ENCODE measurements around the gene RPL29. TPM values are rescaled to one million over a fixed set of nuclear protein-coding genes. Genes with fewer than 3 reads are reported as not detected.

Gene RPL29
- total RNA-seq, 1 experiment from 2014 or later = 609 TPM

DNA sequence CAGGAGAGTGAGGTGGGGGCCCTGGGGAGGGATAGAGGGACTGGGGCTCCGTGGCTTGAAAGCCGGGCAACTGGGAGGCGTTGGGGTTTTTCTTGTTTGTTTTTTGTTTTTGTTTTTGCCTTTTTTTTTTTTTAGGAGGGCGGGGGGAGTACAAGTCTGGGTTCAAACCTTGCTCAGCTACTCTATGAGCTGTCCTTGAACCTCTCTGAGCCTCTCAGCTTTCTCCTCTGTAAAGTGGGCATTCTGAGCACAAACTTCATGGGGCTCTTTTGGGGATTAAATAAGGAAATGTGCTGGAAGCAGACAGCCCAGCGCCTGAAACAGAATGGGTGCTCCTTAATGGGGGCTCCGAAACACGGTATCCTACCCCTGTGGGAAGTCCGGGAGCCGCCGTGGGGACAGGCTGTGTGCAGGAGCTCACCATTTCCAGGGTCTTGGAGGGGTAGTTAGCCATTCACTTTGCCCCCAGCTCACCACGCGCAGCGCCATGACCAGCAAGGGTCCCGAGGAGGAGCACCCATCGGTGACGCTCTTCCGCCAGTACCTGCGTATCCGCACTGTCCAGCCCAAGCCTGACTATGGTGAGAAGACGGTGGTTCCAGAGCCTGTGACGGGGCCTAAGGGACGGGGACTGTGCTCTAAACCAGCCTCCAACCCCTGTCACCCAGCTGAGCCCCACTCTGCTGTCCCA lies 12.0 kb downstream of the RPL29 start:
- DNase-seq (ENCODE audit: low spot score) = no peak

DNA sequence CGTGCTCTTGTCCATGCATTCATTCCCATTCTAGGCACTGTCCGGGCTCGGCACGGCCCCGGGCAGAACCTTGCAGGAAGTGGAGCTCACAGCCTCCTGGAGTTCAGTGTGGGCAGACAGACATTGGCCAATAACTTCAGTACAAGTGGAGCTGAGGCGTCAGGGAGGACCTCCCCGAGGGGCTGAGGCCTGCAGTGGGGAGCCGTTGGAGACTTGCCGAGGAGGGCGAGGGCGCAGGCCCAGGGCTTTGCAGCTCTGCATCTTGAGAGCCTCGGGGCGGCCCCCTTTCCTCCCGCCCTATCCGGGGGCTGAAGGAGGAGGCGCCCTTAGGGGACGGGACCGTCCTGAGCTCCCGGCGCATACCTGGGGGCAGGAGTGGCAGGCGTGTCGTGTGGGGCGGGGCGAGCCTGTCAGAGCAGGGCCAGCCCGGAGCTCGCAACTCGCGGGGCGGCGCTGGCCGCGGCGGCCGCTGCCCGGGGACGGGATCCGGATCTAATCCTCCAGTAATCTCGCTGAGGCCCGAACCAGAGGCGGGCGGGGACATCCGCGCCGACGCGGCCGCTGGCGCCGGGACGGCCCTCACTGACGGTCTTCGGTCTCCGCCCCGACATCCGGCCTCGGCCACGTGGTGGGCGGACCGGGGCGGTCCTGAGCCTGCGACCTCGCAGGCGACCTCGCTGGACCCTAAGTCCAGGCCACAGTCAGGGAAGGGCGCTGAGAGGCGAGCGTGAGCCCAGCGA lies 12.7 kb downstream of the RPL29 start, which contains the start of gene ACY1:
Gene ACY1 (plus strand): TSS at position 698 of the 740 bp plus-strand sequence. CDS start 530 bp downstream, outside the sequence.
- DNase-seq (ENCODE audit: low spot score) = peak; percentile 87

DNA sequence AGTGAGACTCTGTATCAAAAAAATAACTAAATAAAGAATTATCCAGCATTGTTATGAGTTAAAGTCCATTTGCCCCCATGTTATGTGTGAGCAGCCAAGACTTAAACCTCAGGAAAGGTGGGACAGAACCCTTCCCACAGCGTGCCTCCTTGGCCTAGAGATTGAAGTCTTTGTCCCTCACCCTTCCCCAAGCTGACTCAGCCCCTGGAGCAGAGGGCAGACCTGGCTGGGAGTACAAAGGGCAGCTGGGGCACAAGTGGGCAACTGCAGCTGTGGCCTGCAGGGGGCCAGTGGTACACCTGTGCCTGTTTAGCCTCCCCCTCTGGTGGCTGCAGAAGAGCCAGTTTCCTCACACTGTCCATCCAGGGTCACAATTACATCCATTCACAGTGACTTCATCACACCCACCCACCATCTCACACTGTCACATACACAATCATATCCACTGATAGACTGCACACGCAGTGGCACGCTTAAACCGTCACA lies 13.3 kb downstream of the RPL29 start:
- DNase-seq (ENCODE audit: low spot score) = peak; percentile 86

DNA sequence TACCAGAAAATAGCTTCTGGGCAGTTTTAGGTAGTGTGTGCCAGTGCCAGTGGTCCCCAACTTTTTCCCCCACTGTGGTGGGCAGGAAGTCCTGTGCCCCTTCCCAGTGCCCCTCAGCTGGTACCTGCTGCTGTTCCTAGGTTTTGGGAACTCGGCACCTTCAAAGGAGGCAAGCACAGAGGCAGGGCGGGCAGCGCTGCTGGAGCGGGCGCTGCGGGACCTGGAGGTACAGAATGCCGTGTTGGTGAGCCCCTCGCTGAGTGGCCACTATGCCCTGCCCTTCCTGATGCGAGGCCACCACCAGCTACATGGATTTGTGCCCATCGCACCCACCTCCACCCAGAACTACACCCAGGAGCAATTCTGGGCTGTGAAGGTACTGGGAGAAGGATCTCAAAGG lies 15.4 kb downstream of the RPL29 start:
- DNase-seq (ENCODE audit: low spot score) = no peak

DNA sequence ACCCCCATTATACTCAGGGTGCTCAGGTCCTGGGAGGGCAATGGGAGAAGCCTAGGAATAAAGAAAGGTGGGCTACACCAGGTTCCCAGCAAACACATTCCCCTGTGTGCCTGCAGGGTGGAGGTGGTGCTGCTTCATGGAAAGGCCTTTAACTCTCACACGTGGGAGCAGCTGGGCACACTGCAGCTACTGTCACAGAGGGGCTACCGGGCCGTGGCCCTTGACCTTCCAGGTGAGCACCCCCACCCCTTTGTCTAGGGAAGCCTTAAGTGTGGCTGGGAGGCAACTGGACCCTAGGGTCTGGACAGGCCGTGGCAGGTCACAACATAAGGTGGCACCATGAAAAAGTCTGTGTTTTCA lies 17.6 kb downstream of the RPL29 start:
- no peak for DNase-seq (ENCODE audit: low spot score)

DNA sequence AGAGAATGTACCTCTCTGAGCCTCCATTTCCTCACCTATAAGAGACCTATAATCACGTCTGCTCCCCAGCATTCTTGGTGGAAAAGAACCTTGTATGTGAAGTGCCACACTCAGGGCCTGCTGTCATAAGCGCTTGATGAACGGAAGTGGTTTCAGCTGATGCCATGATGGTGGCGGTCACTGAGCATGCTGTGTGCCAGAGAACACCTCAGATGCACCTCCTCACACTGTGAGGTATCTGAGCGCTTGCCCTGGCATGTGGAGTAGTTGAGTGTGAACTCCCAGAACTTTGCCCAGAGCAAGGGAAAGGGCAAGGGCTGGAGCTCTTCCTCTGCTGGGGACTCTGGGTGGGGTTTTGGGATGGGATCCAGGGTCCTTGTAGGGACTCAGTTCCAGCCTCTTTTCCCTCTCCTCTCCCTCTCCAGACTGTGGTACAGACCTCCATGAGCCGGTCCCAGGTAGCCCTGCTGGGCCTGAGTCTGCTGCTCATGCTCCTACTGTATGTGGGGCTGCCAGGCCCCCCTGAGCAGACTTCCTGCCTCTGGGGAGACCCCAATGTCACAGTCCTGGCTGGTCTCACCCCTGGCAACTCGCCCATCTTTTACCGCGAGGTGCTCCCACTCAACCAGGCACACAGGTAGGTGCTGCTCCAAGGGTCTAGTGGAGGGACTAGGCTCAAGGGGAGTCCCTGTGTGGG lies 18.1 kb downstream of the RPL29 start:
- DNase-seq (ENCODE audit: low spot score) = no peak

DNA sequence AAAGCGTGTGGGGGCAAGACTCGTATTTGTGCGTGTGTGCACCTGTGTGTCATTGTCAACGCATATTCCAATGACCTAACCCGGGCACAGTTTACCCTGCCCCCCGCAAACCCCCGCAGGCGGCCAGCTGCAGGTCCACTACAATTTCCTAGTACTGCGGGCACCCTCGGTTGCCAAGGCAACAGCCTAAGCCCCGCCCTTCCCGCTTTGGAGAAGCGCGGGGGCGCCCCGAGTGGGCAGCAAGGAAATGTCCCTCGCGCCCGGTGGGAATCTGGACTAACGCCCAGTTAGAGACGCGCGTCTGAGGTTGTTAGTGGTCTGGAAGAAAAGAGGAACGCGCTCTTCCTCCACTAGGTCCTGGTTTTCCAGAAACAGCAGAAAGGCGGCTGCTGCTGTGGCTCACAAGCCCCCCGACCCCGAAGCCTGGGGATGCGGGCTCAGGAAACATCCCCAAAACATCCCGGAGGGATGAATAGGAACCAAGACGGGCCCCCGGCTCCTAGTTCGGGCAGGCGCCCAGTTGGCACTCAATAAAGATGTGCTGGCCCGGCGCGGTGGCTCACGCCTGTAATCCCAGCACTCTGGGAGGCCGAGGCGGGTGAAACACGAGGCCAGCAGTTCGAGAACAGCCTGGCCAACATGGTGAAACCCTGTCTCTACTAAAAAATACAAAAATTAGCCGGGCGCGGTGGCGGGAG lies 19.7 kb downstream of the RPL29 start:
- DNase-seq (ENCODE audit: low spot score) = no peak

DNA sequence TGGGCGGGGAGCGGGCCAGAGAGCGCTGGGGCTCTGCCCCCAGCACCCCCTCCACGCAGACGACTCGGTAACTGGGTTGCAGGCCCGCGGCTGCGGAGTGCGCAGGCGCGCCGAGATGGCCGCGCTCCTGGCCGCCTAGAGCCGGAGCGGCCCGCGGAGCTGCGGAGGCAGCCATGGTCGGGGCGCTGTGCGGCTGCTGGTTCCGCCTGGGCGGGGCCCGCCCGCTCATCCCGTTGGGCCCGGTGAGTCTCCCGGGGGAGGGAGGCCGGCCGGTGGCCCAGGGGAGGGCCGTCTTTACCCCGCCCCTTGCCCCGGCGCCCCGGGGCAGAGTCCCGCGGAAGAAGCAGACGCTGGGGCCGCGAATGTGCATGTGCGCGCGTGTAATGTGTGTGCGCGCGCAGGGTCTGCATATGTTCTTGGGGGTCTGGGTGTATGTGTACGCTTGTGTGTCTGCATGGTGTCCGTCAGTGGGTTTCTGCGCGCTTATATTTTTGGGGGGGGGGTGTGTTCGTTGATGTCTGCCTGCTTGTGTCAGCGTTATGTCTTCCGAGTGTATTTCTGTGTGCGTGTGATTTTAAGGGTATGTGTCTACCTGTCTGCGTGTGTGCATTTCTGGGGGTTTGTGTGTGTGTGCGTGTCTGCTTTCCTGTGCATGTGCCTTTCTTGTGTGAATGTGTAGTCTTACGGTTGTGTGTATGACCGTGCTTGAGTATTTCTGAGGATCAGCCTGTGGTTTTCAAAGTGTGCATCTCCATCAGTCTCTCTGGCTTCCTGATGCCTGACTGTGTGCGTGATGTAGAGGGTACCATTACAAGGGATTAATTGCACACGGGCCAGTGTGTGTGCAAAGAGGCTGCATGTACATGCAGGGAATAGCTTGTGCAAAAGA lies 20.5 kb downstream of the RPL29 start, which contains the start of gene ABHD14A:
Gene ABHD14A (plus strand): TSS at position 102 of the 889 bp plus-strand sequence. CDS start 72 bp downstream, at position 174.
- peak; percentile 41 for DNase-seq (ENCODE audit: low spot score)

DNA sequence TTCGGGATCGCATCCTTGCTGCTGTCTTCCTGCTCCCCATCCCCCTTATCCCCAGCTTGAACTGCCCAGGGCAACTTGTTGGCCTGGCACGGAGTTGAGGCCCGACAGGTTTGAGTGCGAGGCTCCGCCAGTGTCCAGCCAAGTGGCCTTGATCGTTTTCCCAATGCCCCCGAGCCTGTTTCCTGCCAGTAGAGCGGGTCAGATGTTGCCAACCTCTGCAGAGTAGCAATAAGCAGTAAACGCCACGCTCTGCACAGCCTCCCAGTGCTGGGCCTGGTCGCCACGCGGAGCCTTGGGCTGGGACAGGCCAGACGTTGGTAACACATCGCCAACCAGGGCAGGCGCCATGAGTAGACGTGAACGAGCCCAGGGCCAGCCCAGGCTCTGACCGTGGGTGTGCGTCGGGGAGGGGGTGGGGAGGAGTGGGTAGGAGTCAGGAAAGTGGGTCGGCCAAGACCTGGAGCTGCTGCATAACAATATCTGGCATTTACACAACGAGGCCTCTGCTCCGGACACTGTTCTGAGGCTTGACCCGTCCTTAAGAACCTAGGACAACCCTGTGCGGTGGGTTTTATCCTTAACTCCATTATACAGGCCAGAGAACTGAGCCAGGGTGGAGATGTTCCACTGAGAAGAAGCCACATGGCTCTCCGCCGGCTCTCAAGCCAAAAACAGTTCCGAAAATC lies 21.3 kb downstream of the RPL29 start:
- DNase-seq (ENCODE audit: low spot score) = no peak

DNA sequence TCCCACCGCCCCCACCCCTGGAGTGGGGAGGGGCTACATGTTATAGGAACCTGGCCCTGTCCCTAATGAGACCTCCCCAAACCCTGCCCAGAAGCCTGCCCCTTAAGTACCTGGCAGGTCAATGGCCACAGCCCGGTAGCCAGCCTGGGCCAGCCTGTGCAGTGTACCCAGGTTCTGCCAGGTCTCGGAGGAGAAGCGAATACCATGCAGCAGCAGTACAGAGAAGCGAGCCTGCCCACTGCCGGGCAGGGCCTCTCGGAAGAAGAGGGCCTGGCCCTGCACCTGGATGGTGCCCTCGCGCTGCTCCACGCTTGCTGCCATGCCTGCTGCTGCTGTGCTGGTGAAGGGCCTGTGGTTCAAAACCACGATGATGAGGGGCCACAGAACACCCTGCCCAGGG lies 24.3 kb downstream of the RPL29 start:
- DNase-seq (ENCODE audit: low spot score) = no peak

DNA sequence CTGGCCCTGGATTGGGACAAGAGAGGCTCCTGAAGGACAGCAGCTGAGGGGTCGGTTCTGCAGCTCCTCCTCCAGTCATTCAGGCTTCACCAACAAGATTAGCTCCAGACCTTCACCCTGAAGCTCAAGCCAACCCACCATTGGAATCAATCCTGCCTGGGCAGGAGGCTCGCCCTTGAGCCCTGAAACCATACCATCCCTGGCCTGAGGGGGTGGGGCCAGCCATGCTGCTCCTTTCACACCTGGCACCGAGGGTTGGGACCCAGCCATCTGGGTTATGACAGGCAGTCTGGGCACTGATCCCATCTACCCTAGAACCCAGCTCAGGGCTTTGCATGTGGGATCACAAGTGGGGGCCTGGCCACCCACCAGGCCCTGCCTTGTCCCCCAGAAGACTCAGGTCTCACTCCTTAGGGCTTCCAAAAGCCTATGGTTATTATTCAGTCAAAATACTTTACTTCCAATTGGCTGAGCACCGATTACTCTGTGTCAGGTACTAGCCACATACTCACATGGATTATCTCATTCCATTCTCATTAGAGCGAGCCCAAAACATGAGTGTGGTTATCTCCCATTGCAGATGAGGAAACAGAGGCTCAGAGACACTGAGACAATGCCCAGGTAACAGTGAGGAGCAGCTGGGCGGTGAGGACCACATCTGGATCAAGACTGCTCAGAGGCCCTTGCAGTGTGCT lies 24.9 kb downstream of the RPL29 start:
- DNase-seq (ENCODE audit: low spot score) = no peak

DNA sequence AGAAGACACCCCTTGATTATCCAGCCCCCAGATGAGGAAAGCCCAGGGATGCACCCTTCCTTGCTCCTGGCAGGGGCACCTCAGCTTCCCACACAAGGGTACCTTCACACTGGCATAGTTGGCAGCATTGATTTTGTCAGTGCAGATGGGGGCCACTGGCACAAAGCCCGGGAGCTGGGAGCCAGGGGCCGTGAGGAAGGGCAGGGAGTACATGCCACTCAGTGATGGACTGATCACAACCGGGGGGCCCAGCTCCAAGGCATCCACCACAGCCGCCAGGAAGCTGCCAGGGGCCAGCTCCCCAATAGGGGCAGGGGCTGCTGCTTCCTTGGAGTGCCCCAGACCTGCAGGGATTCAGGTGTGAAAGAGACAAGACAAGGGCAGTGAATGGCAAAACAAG lies 25.9 kb downstream of the RPL29 start:
- DNase-seq (ENCODE audit: low spot score) = no peak

DNA sequence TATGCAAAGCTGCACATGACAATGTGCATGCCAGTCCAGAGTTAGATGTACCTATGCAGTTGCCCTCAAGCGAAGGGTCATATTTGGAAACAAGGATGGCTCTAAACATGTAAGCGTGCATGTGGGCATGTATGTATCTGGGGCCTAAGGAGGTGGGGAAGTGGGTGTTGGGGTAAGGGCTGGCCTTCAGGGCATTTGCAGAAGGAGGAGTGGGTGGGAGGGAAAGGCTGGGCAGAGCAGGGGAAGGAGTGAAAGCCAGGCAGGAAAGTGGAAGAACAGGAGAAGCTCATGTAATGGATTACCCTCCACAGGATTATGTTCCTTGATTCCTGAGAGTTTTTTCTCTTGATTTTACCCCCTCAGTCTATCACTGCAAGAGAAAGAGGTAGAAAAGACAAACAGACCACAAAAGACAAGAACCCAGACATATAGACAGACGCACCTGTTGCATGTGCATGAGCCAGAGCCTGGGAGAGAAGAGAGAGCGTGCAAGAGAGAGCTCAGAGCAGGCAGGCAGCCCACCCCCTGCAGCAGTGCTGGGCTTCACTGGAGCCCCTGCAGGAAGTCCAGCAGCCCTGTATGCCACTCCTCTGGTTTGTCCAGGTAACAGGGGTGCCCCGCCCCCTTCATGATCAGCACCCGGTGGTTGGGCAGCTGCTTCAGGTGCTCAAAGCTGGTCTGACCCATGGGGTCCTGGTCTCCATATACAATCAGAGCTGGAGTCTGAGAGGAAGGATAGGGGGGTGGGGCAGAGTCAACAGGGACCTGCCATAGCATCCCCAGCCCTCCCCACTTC lies 26.6 kb downstream of the RPL29 start:
- no peak for DNase-seq (ENCODE audit: low spot score)

DNA sequence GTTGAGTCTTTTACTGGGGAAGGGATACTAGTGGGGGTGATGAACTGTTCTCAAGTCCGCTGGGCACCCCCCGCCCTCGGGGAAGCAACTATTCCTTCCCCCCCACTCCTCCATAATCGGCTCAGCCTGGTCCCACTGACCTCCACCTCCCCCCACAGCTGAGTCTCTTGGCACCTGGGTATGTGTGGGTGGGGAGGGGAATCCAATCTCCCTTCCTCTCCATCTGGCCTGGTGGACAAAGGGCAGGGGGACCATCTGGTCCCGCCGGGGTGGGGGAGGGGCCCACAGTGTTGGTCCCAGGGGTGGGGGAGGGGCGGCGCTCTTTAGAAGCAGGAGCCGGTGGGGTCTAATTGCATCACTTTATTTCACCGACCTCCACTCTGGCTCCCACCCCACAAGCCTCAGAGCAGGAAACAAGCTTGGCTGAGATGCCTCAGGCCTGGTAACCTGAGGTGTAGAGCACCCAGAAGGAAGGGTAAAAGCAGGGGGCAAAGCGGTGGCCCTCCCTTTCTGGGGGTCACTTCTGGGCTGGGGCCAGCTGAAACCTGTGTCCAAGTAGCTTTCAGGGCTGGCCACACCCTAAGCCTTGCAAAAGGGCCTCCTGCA lies 27.4 kb downstream of the RPL29 start:
- DNase-seq (ENCODE audit: low spot score) = no peak

DNA sequence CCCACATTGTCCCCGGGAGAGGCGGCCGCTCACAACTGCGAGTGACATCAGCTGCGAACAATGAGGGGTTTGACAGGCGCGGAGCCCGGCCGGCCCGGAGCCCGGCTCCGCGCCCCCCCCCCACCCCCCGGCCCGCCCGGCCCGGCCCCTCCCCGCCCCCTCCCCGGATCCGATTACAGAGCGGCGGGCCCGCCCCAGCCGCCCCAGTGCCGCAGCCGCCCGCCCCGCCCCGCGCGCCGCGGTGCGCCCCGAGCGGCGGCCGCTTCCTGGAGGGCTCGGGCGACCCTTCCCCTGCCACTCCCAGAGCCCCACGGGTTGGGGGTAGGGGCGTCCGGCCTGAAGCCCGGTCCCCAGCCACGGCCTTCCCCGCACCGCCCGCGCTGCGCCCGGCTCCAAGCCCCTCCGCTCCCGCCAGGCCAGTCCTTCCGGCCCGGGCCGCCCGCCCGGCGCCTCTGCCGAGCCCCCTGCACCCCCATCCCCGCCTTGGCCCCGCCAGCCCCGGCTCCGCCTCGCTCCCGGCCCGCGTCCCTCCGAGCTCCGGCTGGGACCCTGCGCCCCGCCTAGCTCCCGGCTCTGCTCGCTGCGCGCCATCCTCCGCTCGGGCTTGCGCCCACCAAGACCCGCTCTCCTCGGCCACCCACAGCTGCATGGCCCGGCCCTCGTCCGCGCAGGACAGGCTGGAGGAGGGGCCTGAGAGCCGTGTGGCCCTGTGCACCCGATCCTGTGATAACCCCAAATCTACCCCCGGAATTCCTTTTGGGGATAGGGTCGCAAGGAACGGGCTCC lies 28.1 kb downstream of the RPL29 start, which contains the start of gene PCBP4:
Gene PCBP4 (minus strand): TSS at position 71 of the 786 bp plus-strand sequence. CDS start 6,214 bp downstream, outside the sequence.
- DNase-seq (ENCODE audit: low spot score) = no peak

DNA sequence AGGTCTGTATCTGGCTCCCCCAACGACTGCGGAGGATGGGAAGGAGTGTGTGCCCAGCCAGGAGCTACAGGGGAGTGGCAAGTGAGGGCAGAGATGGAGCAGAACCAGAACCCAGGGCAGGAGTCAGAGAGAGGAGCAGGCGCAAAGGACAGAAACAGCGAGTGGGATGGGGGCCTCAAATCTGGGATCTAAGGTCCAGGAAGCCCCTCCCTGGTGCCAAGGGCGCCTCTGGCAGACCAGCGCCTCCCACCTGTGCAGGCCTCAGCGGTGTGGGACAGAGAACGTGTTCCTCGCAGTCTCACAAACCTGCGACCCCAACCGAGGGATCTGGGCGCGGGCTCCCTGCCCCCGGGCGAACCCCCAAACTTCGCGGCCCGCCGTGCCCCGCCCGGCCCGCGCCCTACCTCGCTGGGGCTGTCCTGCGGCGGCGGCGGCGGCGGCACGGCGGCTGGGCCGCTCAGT lies 28.7 kb downstream of the RPL29 start:
- DNase-seq (ENCODE audit: low spot score) = no peak

DNA sequence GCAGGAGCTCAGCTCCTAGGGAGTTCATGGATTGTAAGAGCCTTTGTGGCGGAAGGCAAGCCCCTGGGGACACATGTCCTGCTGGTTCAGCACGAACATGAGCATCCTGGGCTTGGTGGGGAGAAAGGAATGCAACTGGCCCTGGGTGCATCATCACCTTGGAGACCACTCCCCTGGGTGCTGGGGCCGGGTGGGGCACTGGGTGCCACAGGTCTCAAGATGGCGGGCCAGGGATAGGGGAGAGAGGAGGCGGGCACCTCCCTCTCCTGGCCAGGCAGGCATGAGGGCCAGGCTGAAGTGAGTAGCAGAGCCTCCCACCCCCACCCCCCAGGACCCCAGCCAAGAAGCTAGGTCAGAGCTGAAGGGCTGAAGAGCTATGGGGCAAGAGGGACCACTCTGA lies 29.2 kb downstream of the RPL29 start:
- no peak for DNase-seq (ENCODE audit: low spot score)
